ENCODE results near the gene HEPH.

GRCh38 chrX:66167431-66167830 is 3.4 kb downstream of the HEPH start:
- no peak for TF ChIP-seq MXI1 (conservative IDR thresholded peaks at IDR 0.05; ENCODE audit: poor library complexity, severe bottlenecking)
- TF ChIP-seq EP300 (conservative IDR thresholded peaks at IDR 0.05; ENCODE audit: poor library complexity, severe bottlenecking), result no peak
- no peak for TF ChIP-seq EZH2 (IDR thresholded peaks at IDR 0.05; ENCODE audit: borderline replicate concordance, insufficient read depth, low read length, poor library complexity, severe bottlenecking)
- TF ChIP-seq RAD21 (conservative IDR thresholded peaks at IDR 0.05), result no peak
- TF ChIP-seq CTCF (IDR thresholded peaks at IDR 0.05; ENCODE audit: poor library complexity, severe bottlenecking), result no peak
- no peak for TF ChIP-seq REST (IDR thresholded peaks at IDR 0.05; ENCODE audit: borderline replicate concordance)
- TF ChIP-seq TAF1 (IDR thresholded peaks at IDR 0.05; ENCODE audit: low read depth), result no peak
- no peak for TF ChIP-seq POLR2AphosphoS5 (IDR thresholded peaks at IDR 0.05)
- no peak for TF ChIP-seq SMC3 (conservative IDR thresholded peaks at IDR 0.05; ENCODE audit: poor library complexity)
